ENCODE data around the gene BABAM2.

GRCh38 chr2:27914805-27915175 lies 24.3 kb downstream of the BABAM2 start:
- TF ChIP-seq CTCF (IDR thresholded peaks at IDR 0.05) = no peak
- no peak for TF ChIP-seq POLR2A (IDR thresholded peaks at IDR 0.05)
- no peak for TF ChIP-seq POLR2AphosphoS5 (IDR thresholded peaks at IDR 0.05)
- TF ChIP-seq EP300 (IDR thresholded peaks at IDR 0.05; ENCODE audit: low read depth) = no peak

Measured in transverse colon (tissue), 4 donors.